Lower lobe of right lung (tissue), 2 donors: ENCODE data around the gene OR10H1. TPM values are rescaled to one million over a fixed set of nuclear protein-coding genes. Genes with fewer than 3 reads are reported as not detected.
"Not testable (repeated sequence)": the region's sequence is repeated elsewhere in the genome, so short reads cannot be mapped to it uniquely, and the experiment has no call there.

Experiments
- ATAC-seq, 2 donors: fragments of 200-7000 bp; cut with Tn5 transposase; one replicate each; pipeline ENCODE4 v1.9.1; 2020 to 2022; ENCODE audit warnings: mild to moderate bottlenecking in 2 of 2, moderate library complexity in 2 of 2
- DNase-seq: peaks from one replicate; pipeline ENCODE4 v3.0.0-alpha.2; 2020
- H3K27ac ChIP-seq: fragments of 200-600 bp; one replicate; pipeline ENCODE4 v1.8.0; 2022
- H3K27me3 ChIP-seq: fragments of 200-600 bp; one replicate; pipeline ENCODE4 v1.8.0; 2022; ENCODE audit warnings: low read depth
- H3K36me3 ChIP-seq: fragments of 200-600 bp; one replicate; pipeline ENCODE4 v1.8.0; 2022; ENCODE audit warnings: mild to moderate bottlenecking
- H3K4me1 ChIP-seq: fragments of 200-600 bp; one replicate; pipeline ENCODE4 v1.8.0; 2022
- H3K4me3 ChIP-seq: fragments of 200-600 bp; one replicate; pipeline ENCODE4 v1.8.0; 2022; ENCODE audit warnings: mild to moderate bottlenecking
- H3K9me3 ChIP-seq: fragments of 200-600 bp; one replicate; pipeline ENCODE4 v1.8.0; 2022
- intact Hi-C: fragments of 100-400 bp; cut with DNase I; formaldehyde crosslinking; loops from one replicate; pipeline ENCODE4 v1.11.0; 2022
- total RNA-seq: library from RNA; stranded (reverse); fragmentation: NEBNext Ultra II Directional; extraction: Animal tissue kit (Norgen Biotek cat#: 25700); gene quantifications from one replicate; pipeline ENCODE4 v1.2.1, GENCODE V29; 2021
- TF ChIP-seq, protein P1 (sequence below): fragments of 200-600 bp; IDR thresholded peaks from one replicate; pipeline ENCODE4 v1.8.0; 2022; ENCODE audit warnings: antibody characterized with exemption, mild to moderate bottlenecking
- donor health status: DM: no; HTN: yes; CAD: no; lungs with severe emphysema.

The OR10H1 gene
- total RNA-seq, 1 donor from 2014 or later: not detected

DNA sequence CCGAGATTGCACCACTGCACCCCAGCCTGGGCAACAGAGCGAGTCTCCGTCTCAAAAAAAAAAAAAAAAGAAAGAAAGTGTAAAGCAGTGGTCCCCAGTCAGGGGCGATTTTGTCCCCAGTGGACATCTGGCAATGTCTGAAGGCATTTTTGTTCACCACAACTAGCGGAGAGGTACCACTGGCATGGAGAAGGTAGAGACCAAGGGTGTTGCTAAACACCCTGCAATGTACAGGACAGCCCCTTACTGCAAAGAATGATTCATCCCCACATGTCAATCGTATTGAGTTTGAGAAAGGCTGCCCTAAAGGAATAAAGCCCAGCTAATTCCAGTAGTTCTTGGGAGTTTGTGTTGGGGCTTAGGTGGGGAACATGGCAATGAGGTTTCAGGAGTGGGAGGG is 43.7 kb upstream of the OR10H1 start:
- Histone ChIP-seq H3K4me3 (no peak overlapping the region), H3K36me3 (no peaks in the 10 kb centered on the region), H3K27me3 (peaks cover 5% of the 10 kb centered on the region), H3K27ac (no peak overlapping the region), H3K9me3 (no peaks in the 10 kb centered on the region), H3K4me1 (no peaks in the 10 kb centered on the region)
- ATAC-seq (no peak), DNase-seq (no peak)
- intact Hi-C loops: no loop called here
- TF ChIP-seq, protein P1, sequence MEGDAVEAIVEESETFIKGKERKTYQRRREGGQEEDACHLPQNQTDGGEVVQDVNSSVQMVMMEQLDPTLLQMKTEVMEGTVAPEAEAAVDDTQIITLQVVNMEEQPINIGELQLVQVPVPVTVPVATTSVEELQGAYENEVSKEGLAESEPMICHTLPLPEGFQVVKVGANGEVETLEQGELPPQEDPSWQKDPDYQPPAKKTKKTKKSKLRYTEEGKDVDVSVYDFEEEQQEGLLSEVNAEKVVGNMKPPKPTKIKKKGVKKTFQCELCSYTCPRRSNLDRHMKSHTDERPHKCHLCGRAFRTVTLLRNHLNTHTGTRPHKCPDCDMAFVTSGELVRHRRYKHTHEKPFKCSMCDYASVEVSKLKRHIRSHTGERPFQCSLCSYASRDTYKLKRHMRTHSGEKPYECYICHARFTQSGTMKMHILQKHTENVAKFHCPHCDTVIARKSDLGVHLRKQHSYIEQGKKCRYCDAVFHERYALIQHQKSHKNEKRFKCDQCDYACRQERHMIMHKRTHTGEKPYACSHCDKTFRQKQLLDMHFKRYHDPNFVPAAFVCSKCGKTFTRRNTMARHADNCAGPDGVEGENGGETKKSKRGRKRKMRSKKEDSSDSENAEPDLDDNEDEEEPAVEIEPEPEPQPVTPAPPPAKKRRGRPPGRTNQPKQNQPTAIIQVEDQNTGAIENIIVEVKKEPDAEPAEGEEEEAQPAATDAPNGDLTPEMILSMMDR: no peak

DNA sequence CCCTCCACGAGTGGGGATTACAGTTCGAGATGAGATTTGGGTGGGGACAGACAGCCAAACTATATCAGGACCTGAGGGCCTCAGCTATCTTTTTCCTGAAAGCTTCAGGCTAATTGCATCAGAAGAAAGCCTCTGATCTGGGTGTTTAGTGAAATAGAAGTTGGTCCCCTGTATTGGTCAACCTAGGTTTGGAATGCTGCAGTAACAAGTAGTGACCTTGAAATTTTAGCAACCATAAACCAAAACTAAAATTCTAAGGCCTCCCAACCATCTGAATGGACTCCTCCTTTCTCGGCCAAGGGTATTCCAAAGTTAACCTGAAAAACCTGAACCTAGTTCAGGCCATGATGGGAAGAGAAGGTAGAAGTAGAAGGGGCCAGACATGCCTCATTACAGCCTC is 34.9 kb upstream of the OR10H1 start:
- ATAC-seq (no peak), DNase-seq (no peak)
- TF ChIP-seq, protein P1: no peak

DNA sequence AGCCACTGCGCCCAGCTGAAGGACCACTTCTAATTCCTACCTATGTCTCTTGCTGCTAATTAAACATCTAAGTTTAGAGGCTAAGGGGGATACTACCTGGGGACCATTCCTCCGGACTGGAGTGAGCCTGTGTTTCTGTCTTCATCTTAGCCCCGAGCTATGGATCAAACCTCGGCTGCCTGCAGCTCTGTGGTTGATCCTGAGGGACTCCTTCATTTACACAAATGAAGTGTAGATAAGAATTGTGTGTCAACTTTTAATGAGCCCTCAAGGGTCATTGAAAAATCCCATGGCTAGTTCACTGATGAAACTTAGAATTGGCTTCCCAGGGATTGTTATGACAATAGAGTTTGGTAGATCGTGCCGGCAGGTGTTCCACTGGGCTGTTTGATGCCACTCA is 31.5 kb upstream of the OR10H1 start:
- H3K9me3 ChIP-seq: no peaks in the 10 kb centered on the region
- ATAC-seq: peak; percentile 44 to 53
- H3K27me3 ChIP-seq: no peaks in the 10 kb centered on the region
- no peaks in the 10 kb centered on the region for H3K4me1 ChIP-seq
- intact Hi-C loops: no loop called here
- TF ChIP-seq, protein P1: no peak
- H3K4me3 ChIP-seq: no peak overlapping the region
- H3K27ac ChIP-seq: no peak overlapping the region
- no peaks in the 10 kb centered on the region for H3K36me3 ChIP-seq
- no peak for DNase-seq

More for the DNA sequence above, 34.9 kb upstream of the OR10H1 start:
- no peaks in the 10 kb centered on the region for H3K9me3 ChIP-seq
- H3K27ac ChIP-seq: no peak overlapping the region
- H3K4me1 ChIP-seq: no peaks in the 10 kb centered on the region
- intact Hi-C loops: no loop called here
- no peaks in the 10 kb centered on the region for H3K36me3 ChIP-seq
- peaks cover 3% of the 10 kb centered on the region for H3K27me3 ChIP-seq
- H3K4me3 ChIP-seq: no peak overlapping the region

- ATAC-seq: peak; percentile 76 to 86
Measured at GRCh38 chr19:15843894-15844222, 28.4 kb upstream of the OR10H1 start.

GRCh38 chr19:15843203-15843893 is 27.9 kb upstream of the OR10H1 start:
- Histone ChIP-seq H3K4me3 (no peak overlapping the region), H3K36me3 (no peaks in the 10 kb centered on the region), H3K4me1 (no peaks in the 10 kb centered on the region), H3K9me3 (no peaks in the 10 kb centered on the region), H3K27ac (no peak overlapping the region), H3K27me3 (no peaks in the 10 kb centered on the region)
- DNase-seq (no peak), ATAC-seq (no peak)
- TF ChIP-seq, protein P1: no peak
- intact Hi-C loops: no loop called here

More at GRCh38 chr19:15843894-15844222, 28.4 kb upstream of the OR10H1 start:
- H3K4me3 ChIP-seq, H3K36me3 ChIP-seq, H3K9me3 ChIP-seq, H3K27ac ChIP-seq, intact Hi-C loops, H3K27me3 ChIP-seq, H3K4me1 ChIP-seq: not testable (repeated sequence)
- DNase-seq: peak; percentile 93

DNA sequence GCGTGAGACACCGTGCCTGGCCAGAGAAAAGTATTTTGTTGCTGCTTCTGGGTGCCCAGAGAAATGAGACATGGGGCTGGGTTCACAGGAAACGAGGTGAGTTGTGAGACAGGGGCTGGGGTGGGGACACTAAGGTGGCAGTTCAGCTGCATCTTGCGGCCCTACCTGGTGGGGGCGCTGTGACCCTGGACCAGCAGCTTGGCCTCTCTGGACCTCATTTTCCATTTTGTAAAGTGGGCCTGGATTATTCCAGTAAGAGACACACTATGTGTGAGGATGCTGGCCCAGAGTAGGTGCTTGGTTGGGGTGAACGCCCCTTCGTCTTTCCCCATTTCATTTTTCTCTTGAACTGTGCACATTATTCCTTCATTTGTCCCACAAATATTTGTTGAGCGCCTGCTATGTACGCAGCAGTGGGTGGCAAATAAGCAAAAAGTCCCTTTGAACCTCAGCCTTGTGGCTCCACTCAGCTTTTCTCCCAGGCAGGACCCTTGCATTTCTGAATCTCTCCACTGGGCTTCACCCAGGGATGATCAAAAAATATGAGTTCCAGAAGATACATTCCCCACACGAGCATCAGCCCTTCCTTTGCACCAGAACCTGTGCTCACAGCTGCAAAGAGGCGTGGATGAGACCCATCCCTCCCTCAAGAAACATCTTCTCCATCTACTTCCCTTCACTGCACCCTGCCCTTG is 26.6 kb upstream of the OR10H1 start:
- H3K4me3 ChIP-seq: no peak overlapping the region
- H3K36me3 ChIP-seq: no peaks in the 10 kb centered on the region
- no peak overlapping the region for H3K27ac ChIP-seq
- no peaks in the 10 kb centered on the region for H3K27me3 ChIP-seq
- no peaks in the 10 kb centered on the region for H3K4me1 ChIP-seq
- intact Hi-C loops: no loop called here
- no peaks in the 10 kb centered on the region for H3K9me3 ChIP-seq
- DNase-seq: no peak
- TF ChIP-seq, protein P1: no peak
- no peak for ATAC-seq
